Activated CD4-positive, alpha-beta T cell treated with anti-CD3 and anti-CD28 coated beads, Interleukin-2, Interleukin-4, amounts not matched to agents 100 ng/mL and 50 ng/mL, durations not matched to agents 16 hours and 8 hours (primary cell): ENCODE data around the gene DUSP2.
A peak's percentile ranks its signal among the peaks of the same experiment; 100 is the strongest.
"Not testable (repeated sequence)": the region's sequence is repeated elsewhere in the genome, so short reads cannot be mapped to it uniquely, and the experiment has no call there.

Experiments used
- DNase-seq: peaks from one replicate; pipeline ENCODE4 v3.0.0-alpha.2; 2020; ENCODE audit warnings: low spot score

DUSP2 gene

GRCh38 chr2:96161898-96162297 lies 16.7 kb upstream of the DUSP2 start:
- DNase-seq: no peak

- DNase-seq: not testable (repeated sequence)
Measured at GRCh38 chr2:96160366-96160765, 15.1 kb upstream of the DUSP2 start.

GRCh38 chr2:96159084-96159830 lies 14.0 kb upstream of the DUSP2 start:
- no peak for DNase-seq

- DNase-seq: no peak
Measured at GRCh38 chr2:96158554-96158940, 13.3 kb upstream of the DUSP2 start.

- DNase-seq: peak; percentile 89
Measured at GRCh38 chr2:96157649-96158553, 12.7 kb upstream of the DUSP2 start.

GRCh38 chr2:96156926-96157648 lies 11.8 kb upstream of the DUSP2 start:
- DNase-seq: no peak

- DNase-seq: peak; percentile 71
Measured at GRCh38 chr2:96156011-96156820, 11.0 kb upstream of the DUSP2 start.

- no peak for DNase-seq
Measured at GRCh38 chr2:96154506-96155380, 9.5 kb upstream of the DUSP2 start.

GRCh38 chr2:96153991-96154431 lies 8.8 kb upstream of the DUSP2 start:
- no peak for DNase-seq

- no peak for DNase-seq
Measured at GRCh38 chr2:96153291-96153713, 8.1 kb upstream of the DUSP2 start.

- DNase-seq: no peak
Measured at GRCh38 chr2:96152304-96153161, 7.3 kb upstream of the DUSP2 start.

GRCh38 chr2:96151595-96152303 lies 6.5 kb upstream of the DUSP2 start:
- no peak for DNase-seq

GRCh38 chr2:96150791-96151594 lies 5.8 kb upstream of the DUSP2 start:
- DNase-seq: no peak

- DNase-seq: no peak
Measured at GRCh38 chr2:96150007-96150640, 4.9 kb upstream of the DUSP2 start.

- peak; percentile 96 for DNase-seq
Measured at GRCh38 chr2:96148410-96149217, 3.4 kb upstream of the DUSP2 start.

- no peak for DNase-seq
Measured at GRCh38 chr2:96147593-96148201, 2.5 kb upstream of the DUSP2 start.
